Head of caudate nucleus (tissue), 42 donors: Measurements from ENCODE around the gene NRDE2.
"Not testable (repeated sequence)": the region's sequence is repeated elsewhere in the genome, so short reads cannot be mapped to it uniquely, and the experiment has no call there.

Source experiments
- DNase-seq, 42 donors: peaks; one replicate each; pipeline versions ENCODE4 v3.0.0 to v3.0.0-alpha.2; 2020 to 2021; ENCODE audit warnings: mixed read lengths in 7 of 42
- intact Hi-C: fragments of 100-400 bp; cut with DNase I; formaldehyde crosslinking; loops from one replicate; pipeline ENCODE4 v1.15.0; 2022

NRDE2 gene

GRCh38 chr14:90348270-90348669, 16.5 kb upstream of the NRDE2 start:
- no peak for DNase-seq
- intact Hi-C loops, result no loop called here

GRCh38 chr14:90345239-90345557, 13.5 kb upstream of the NRDE2 start:
- intact Hi-C loops, result no loop called here
- DNase-seq, result no peak

DNA sequence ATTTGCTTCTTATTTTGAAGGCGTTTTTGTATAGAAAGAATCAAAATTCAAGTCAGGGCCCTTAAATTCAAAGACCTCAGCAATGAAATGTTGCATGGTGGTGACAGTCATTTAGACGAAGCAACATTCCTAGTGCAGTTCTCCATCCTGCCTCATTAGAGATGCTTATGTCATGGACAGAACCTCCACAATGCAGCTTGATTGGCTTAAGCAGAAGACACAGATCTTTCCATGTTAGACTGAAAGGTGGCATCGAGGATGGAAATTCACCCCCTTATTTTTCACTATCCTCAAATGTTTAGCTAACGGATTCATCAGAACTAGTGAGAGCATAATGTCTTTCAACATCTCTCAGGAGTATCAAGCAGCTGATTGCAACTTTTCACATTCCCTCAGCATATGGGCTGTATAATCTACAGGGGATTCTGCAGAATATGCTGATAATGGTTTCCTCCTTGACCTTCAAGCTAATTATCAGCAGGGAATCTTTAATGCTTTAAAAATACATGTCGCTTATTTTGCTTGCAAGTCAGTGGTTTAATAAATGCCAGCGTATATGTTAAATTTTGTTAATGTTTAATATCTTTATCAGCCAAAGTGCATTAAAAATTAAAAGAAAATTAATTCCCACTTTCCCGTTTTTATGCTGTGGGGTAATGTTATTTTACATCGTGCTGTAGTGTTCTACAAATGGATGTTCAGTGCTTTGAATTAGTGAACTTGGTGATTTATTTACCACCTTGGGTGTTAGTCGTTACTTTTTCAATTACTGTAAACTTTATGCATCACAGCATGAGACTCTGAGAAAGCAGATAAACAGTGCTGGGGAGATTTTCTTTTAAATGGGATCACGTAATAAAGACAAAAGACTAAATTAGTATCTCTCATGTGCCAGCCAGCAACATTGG, 12.8 kb upstream of the NRDE2 start:
- intact Hi-C loops, result no loop called here
- no peak for DNase-seq

DNA sequence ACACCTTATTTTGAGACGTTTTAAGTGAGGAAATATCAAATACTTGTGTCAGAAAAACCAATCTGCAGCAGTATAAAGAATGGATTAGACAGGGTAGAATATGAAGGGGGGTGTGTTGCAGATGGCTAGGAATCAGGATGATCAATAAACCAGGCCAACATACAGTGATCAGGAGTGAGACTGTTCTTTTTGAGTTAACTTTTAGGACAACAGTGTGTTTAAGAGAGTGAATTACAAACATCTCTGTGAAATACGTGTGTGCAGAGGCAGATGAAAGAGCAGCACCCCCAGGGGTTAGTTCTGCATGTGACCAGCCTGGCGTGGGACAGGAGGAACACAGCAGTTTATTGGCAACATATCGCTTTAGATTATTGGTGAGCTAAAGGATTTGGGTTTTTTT, 10.6 kb upstream of the NRDE2 start:
- intact Hi-C loops, result no loop called here
- no peak for DNase-seq

DNA sequence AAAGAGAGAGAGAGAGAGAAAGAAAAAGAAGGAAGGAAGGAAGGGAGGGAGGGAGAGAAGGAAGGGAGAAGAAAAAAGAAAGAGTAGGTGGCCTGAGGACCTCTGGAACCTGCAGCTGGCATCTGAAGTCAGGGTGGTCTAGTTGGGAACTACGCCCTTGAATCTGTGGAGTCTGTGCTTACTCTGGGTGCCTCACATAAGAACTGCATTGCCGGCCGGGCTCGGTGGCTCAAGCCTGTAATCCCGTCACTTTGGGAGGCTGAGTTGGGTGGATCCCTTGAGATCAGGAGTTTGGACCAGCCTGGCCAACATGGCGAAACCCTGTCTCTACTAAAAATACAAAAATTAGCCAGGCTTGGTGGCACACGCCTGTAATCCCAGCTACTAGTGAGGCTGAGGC, 10.0 kb upstream of the NRDE2 start:
- intact Hi-C loops, result no loop called here
- DNase-seq, result no peak

GRCh38 chr14:90341232-90341631, 9.5 kb upstream of the NRDE2 start:
- intact Hi-C loops, DNase-seq: not testable (repeated sequence)

GRCh38 chr14:90336985-90337384, 5.2 kb upstream of the NRDE2 start:
- no peak for DNase-seq

GRCh38 chr14:90336401-90336800, 4.7 kb upstream of the NRDE2 start:
- intact Hi-C loops, result no loop called here
- DNase-seq, result no peak

More at GRCh38 chr14:90336985-90337384, 5.2 kb upstream of the NRDE2 start:
- intact Hi-C loops, result no loop called here

DNA sequence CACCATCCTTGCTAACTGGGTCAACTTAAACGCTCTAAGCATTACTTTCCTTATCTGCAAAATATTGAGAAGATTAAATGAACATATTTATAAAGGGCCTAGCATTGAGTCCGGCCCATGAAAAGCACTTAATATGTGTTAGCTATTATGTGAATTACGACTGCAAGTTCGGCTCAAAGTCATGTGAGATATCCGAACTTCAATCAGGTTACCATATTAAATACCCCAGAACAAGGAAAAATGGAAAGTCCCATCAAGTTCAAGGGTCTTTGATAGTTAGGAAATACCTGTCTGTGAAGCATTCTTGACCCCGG, 487 bp upstream of the NRDE2 start:
- DNase-seq, result no peak
- intact Hi-C loops, result loop anchor here (5.0 kb wide), 2 partner anchors 50 to 65 kb away; partner anchors contain the start of gene CALM1

GRCh38 chr14:90330203-90331196, 1.2 kb downstream of the NRDE2 start:
- no peak for DNase-seq
- intact Hi-C loops, result loop anchor here (5.0 kb wide), 2 partner anchors 52 to 67 kb away; partner anchors contain the start of gene CALM1

DNA sequence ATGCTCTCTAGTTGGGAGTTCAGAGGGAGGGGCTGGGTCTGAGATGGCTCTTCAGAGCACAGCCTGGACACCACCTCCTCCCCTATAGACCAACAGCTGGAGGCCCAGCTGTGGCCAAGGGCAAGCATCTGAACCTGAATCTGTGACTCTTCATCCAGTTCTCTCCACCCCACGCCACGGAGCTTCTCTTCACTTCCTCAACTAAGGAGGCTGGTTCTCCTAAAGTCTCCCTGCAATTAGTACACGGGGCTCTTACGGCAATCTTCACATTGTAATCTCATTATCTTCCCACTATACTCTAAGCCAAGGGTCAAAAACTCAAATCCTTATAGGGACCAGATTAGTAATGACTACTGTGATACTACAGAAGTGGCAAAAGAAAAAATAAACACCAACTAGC, 9.8 kb downstream of the NRDE2 start:
- no peak for DNase-seq

GRCh38 chr14:90319634-90320541, 11.9 kb downstream of the NRDE2 start:
- intact Hi-C loops, result no loop called here
- no peak for DNase-seq

More for the DNA sequence above, 9.8 kb downstream of the NRDE2 start:
- intact Hi-C loops, result no loop called here

DNA sequence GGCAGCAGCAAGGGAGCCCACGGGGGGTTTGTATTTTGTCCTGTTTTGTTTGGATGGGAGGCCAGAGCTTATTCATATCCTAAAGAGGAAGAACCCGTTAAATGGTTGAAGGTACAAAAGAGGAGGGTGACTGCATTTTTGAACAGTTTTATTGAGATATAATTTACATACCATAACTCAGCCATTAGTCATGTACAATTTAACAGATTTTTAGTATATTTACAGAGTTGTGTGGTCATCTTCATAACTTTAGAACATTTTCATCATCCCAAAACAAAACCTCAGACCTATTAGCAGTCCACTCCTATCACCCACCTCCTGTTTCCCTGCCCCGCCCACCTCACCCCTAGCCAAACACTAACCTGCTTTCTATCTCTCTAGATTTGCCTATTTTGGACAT, 12.6 kb downstream of the NRDE2 start:
- DNase-seq, result no peak
- intact Hi-C loops, result no loop called here

DNA sequence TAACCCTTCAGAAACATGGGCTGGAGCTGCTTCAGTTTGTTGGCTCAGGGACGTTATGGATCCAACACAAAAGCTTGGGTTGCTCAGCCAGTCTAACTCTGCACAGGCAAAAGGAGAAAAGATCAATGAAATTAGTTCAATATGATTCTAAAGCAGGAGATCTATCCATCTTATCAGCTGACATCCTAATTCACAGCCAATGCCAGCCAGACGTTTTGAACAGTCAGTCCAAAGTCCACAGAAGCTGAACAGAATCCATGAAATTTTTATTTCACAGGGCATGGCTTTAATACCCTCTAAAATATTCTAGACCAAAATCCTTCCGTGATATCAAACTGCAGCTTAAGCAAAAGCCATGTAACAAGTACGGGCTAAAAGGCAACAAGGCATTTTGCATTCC, 13.7 kb downstream of the NRDE2 start:
- DNase-seq, result no peak
- intact Hi-C loops, result no loop called here

DNA sequence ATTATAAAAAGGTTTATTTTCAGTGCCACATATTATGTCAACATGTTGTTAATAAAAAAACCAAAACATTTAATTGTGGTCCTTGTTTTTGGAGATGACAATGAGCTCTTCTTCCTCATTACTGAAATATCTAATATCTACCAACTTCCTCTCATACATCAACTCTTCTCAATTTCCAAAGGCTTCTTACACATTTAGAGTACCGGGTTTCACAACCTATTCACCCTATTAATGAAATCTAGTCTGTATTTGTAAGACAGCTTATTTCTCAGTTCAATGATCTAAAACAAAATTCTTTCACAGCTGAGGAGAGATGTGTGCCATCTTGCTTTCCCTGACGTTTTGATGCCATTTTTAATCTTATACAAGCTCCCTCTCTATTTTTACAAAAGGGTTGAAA, 14.5 kb downstream of the NRDE2 start:
- DNase-seq, result no peak
- intact Hi-C loops, result no loop called here

DNA sequence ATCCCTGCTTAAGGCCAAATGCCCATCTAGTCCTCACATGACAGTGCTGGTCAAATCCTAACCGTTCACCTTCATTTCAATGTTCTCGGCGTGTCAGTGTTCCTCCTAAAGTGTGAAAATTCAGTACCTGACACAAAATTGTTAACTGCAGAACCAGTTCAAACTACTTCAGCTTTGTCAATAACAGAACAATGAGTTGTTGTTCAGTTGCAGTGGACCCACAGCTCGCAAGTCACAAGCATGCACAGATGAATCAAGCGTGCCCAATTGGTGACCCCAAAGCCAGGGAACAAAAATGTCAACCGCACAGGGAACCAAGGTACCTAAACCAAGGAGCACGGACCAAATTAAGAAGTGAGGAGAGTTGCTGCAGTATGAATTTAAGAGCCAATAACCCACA, 23.2 kb downstream of the NRDE2 start:
- peak in 1 of 42 donors; percentile 14 for DNase-seq

DNA sequence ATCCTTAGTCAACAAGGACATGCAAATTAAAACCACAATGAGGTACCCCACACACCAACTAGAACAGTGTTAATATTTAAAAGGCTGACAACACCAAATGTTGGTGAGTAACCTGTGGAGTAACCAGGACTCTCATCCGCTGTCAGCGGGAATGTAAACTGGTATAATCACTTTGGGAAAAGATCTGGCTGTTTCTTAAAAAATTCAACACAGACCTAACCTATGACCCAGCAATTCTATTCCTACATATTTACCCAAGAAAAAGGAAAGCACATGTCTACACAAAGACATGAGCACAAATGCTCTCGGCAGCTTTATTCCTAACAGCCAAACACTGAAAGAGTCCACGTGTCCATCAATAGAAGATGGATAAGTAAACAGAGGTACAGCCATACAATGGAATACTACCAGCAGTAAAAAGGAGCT, 26.6 kb downstream of the NRDE2 start:
- intact Hi-C loops, result loop anchor here (10.0 kb wide), 2 partner anchors 390 to 450 kb away; no protein-coding TSS in a partner anchor

More for the DNA sequence above, 23.2 kb downstream of the NRDE2 start:
- intact Hi-C loops, result loop anchor here (10.0 kb wide), 2 partner anchors 386 to 446 kb away; no protein-coding TSS in a partner anchor

DNA sequence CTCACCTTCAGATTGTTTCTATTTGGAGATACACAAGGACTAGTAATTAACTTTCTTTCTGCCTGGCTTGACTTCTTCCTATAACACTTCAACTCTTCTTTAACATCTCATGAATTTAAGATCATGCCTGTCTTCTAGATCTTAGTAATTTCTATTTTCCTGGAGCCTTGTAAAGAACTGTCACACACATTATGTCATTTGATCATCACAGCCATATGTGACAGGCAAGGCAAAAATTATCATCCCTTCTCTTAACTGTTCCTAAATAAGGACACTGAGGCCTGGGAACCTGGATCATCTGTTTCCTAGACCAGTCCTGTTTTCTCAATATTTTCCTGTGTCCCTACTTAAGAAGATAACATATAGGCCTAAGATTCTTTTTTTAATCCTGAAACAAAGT, 27.2 kb downstream of the NRDE2 start:
- intact Hi-C loops, result loop anchor here (10.0 kb wide), 2 partner anchors 390 to 450 kb away; no protein-coding TSS in a partner anchor
- DNase-seq, result peak in 1 of 42 donors; percentile 46

More for the DNA sequence above, 26.6 kb downstream of the NRDE2 start:
- DNase-seq, result no peak

GRCh38 chr14:90303473-90303872, 28.3 kb downstream of the NRDE2 start:
- intact Hi-C loops, result loop anchor here (10.0 kb wide), 2 partner anchors 391 to 451 kb away; no protein-coding TSS in a partner anchor

More at GRCh38 chr14:90303473-90303872, 28.3 kb downstream of the NRDE2 start:
- DNase-seq, result no peak
